ENCODE results near the gene LAMA5.
A peak's percentile ranks its signal among the peaks of the same experiment; 100 is the strongest.

LAMA5 gene

DNA sequence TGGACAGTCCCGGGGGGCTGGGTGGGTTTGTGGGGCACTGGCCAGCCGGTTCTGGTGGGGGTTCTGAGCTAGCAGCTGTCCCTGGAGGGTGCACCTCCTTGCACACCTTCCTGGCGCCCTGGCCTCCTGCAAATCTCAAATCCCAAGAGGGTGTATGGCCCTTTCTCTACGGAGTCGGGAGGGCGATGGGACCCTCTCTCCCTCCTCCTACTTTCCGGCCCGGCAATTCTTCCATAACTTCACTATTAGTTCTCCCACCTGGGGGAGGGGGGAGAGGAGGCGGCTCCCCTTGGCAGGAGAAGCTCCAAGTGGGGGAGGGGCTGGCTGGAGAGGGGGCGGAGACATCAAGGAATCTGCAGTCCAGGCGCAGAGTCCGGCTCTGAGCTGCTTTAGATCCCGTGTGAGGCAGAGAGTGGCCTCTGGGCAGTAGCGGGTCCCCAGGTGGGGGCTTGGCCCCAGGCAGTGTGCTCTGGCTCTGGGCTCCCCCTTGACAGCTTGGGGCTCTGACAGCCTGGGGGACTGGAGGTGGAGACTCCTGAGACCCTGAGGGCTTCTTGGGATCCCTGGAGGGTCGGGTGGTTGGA lies 1.4 kb upstream of the LAMA5 start:
- no peak for TF ChIP-seq EZH2phosphoT487 (IDR thresholded peaks at IDR 0.05; ENCODE audit: low read length)
- TF ChIP-seq, protein P1, sequence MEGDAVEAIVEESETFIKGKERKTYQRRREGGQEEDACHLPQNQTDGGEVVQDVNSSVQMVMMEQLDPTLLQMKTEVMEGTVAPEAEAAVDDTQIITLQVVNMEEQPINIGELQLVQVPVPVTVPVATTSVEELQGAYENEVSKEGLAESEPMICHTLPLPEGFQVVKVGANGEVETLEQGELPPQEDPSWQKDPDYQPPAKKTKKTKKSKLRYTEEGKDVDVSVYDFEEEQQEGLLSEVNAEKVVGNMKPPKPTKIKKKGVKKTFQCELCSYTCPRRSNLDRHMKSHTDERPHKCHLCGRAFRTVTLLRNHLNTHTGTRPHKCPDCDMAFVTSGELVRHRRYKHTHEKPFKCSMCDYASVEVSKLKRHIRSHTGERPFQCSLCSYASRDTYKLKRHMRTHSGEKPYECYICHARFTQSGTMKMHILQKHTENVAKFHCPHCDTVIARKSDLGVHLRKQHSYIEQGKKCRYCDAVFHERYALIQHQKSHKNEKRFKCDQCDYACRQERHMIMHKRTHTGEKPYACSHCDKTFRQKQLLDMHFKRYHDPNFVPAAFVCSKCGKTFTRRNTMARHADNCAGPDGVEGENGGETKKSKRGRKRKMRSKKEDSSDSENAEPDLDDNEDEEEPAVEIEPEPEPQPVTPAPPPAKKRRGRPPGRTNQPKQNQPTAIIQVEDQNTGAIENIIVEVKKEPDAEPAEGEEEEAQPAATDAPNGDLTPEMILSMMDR (IDR thresholded peaks at IDR 0.05; ENCODE audit: low read length), result no peak
- no peak for TF ChIP-seq EZH2 (optimal IDR thresholded peaks at IDR 0.05; ENCODE audit: low read depth, low read length)

GRCh38 chr20:62367633-62368391 lies 700 bp upstream of the LAMA5 start:
- Histone ChIP-seq H3K9ac (ENCODE audit: low read length) (peak overlapping the region; percentile 57), H3K4me2 (ENCODE audit: low read depth, low read length) (peak overlapping the region; percentile 99), H3F3A (ENCODE audit: insufficient read depth, low read length) (peaks cover 4% of the 10 kb centered on the region; the same call in 1 of the 2 replicates), H3K4me1 (ENCODE audit: low read length) (peaks cover 13% of the 10 kb centered on the region), H3K9me3 (replicated peaks; ENCODE audit: insufficient read depth, low read length) (no peaks in the 10 kb centered on the region), H4K20me1 (ENCODE audit: insufficient read depth, low read length) (no peaks in the 10 kb centered on the region), H2AFZ (ENCODE audit: low read length) (peak overlapping the region; percentile 91), H3K9me2 (replicated peaks; ENCODE audit: insufficient read depth, low read length) (no peaks in the 10 kb centered on the region), H3K27ac (ENCODE audit: low read length) (no peak overlapping the region), H3K27me3 (replicated peaks; ENCODE audit: insufficient read depth, low read length) (no peaks in the 10 kb centered on the region), H3K79me2 (ENCODE audit: low read length) (peaks cover 40% of the 10 kb centered on the region), H3K4me3 (ENCODE audit: low read length) (peak overlapping the region; percentile 59), H3K36me3 (replicated peaks; ENCODE audit: insufficient read depth, low read length) (no peaks in the 10 kb centered on the region)
- no peak for DNase-seq
- TF ChIP-seq, protein P1 (IDR thresholded peaks at IDR 0.05; ENCODE audit: low read length), result no peak
- TF ChIP-seq EZH2 (optimal IDR thresholded peaks at IDR 0.05; ENCODE audit: low read depth, low read length), result no peak
- no peak for TF ChIP-seq EZH2phosphoT487 (IDR thresholded peaks at IDR 0.05; ENCODE audit: low read length)

More for the DNA sequence above, 1.4 kb upstream of the LAMA5 start:
- Histone ChIP-seq H3K9me3 (replicated peaks; ENCODE audit: insufficient read depth, low read length) (no peaks in the 10 kb centered on the region), H4K20me1 (ENCODE audit: insufficient read depth, low read length) (no peaks in the 10 kb centered on the region), H3K27me3 (replicated peaks; ENCODE audit: insufficient read depth, low read length) (no peaks in the 10 kb centered on the region), H2AFZ (ENCODE audit: low read length) (no peak overlapping the region), H3K79me2 (ENCODE audit: low read length) (peaks cover 34% of the 10 kb centered on the region), H3K36me3 (replicated peaks; ENCODE audit: insufficient read depth, low read length) (no peaks in the 10 kb centered on the region), H3K4me1 (ENCODE audit: low read length) (peaks cover 13% of the 10 kb centered on the region), H3K4me3 (ENCODE audit: low read length) (no peak overlapping the region), H3K27ac (ENCODE audit: low read length) (no peak overlapping the region), H3F3A (ENCODE audit: insufficient read depth, low read length) (peaks cover 4% of the 10 kb centered on the region; the same call in 1 of the 2 replicates), H3K4me2 (ENCODE audit: low read depth, low read length) (no peak overlapping the region), H3K9ac (ENCODE audit: low read length) (no peak overlapping the region), H3K9me2 (replicated peaks; ENCODE audit: insufficient read depth, low read length) (no peaks in the 10 kb centered on the region)
- no peak for DNase-seq

GRCh38 chr20:62366370-62367135 lies 559 bp downstream of the LAMA5 start:
- H3K36me3 ChIP-seq (replicated peaks; ENCODE audit: insufficient read depth, low read length), result no peaks in the 10 kb centered on the region
- peak overlapping the region; percentile 90 for H3K9ac ChIP-seq (ENCODE audit: low read length)
- TF ChIP-seq EZH2 (optimal IDR thresholded peaks at IDR 0.05; ENCODE audit: low read depth, low read length) (no peak), EZH2phosphoT487 (IDR thresholded peaks at IDR 0.05; ENCODE audit: low read length) (no peak)
- TF ChIP-seq, protein P1 (IDR thresholded peaks at IDR 0.05; ENCODE audit: low read length), result no peak
- H3K4me1 ChIP-seq (ENCODE audit: low read length), result peaks cover 13% of the 10 kb centered on the region
- peak overlapping the region; percentile 72 for H3K4me2 ChIP-seq (ENCODE audit: low read depth, low read length)
- no peaks in the 10 kb centered on the region for H3K9me3 ChIP-seq (replicated peaks; ENCODE audit: insufficient read depth, low read length)
- H3F3A ChIP-seq (ENCODE audit: insufficient read depth, low read length), result peaks cover 4% of the 10 kb centered on the region; the same call in 1 of the 2 replicates
- H3K27ac ChIP-seq (ENCODE audit: low read length), result peak overlapping the region; percentile 2; the same call in 1 of the 2 replicates
- no peaks in the 10 kb centered on the region for H4K20me1 ChIP-seq (ENCODE audit: insufficient read depth, low read length)
- peak overlapping the region; percentile 42; the same call in 1 of the 2 replicates for H2AFZ ChIP-seq (ENCODE audit: low read length)
- DNase-seq, result peak; percentile 28
- peaks cover 46% of the 10 kb centered on the region for H3K79me2 ChIP-seq (ENCODE audit: low read length)
- H3K9me2 ChIP-seq (replicated peaks; ENCODE audit: insufficient read depth, low read length), result no peaks in the 10 kb centered on the region
- peak overlapping the region; percentile 90 for H3K4me3 ChIP-seq (ENCODE audit: low read length)
- H3K27me3 ChIP-seq (replicated peaks; ENCODE audit: insufficient read depth, low read length), result no peaks in the 10 kb centered on the region

All from MM.1S (cell line).